Activated T-helper 1 cell treated with anti-CD3 and anti-CD28 coated beads, Interleukin-2, amount 50 U/mL, for 16 hours (primary cell): Measurements from ENCODE around the gene ZNF175.
"Not testable (repeated sequence)": the region's sequence is repeated elsewhere in the genome, so short reads cannot be mapped to it uniquely, and the experiment has no call there.

Source experiments
- DNase-seq, 2 donors: peaks; one replicate each; pipeline ENCODE4 v3.0.0-alpha.2; 2020; ENCODE audit warnings: low read depth in 1 of 2, low spot score in 1 of 2

ZNF175 gene

GRCh38 chr19:51626675-51627074 lies 55.6 kb downstream of the ZNF175 start:
- DNase-seq = no peak

GRCh38 chr19:51627491-51628138 lies 56.5 kb downstream of the ZNF175 start:
- no peak for DNase-seq

- no peak for DNase-seq
Observed at GRCh38 chr19:51628153-51628939, 57.3 kb downstream of the ZNF175 start.

GRCh38 chr19:51630315-51630714 lies 59.2 kb downstream of the ZNF175 start, which contains the start of gene SIGLEC5:
TSS of gene SIGLEC5 (minus strand) at chr19:51630401. CDS start at chr19:51630335, 66 bp downstream.
- DNase-seq = not testable (repeated sequence)

GRCh38 chr19:51632126-51632525 lies 61.0 kb downstream of the ZNF175 start:
- no peak for DNase-seq

- DNase-seq = no peak
Observed at GRCh38 chr19:51637362-51637978, 66.4 kb downstream of the ZNF175 start.

GRCh38 chr19:51639916-51640315 lies 68.8 kb downstream of the ZNF175 start:
- no peak for DNase-seq

- no peak for DNase-seq
Observed at GRCh38 chr19:51640386-51640785, 69.3 kb downstream of the ZNF175 start.

GRCh38 chr19:51641648-51642047 lies 70.6 kb downstream of the ZNF175 start:
- DNase-seq = no peak
